ENCODE results near the gene PPP6R1. TPM values are rescaled to one million over a fixed set of nuclear protein-coding genes. Genes with fewer than 3 reads are reported as not detected.
"Not testable (repeated sequence)": the region's sequence is repeated elsewhere in the genome, so short reads cannot be mapped to it uniquely, and the experiment has no call there.

The PPP6R1 gene
- total RNA-seq, 4 donors from 2014 or later: 30.6 to 59.2 (median 47.4) TPM

DNA sequence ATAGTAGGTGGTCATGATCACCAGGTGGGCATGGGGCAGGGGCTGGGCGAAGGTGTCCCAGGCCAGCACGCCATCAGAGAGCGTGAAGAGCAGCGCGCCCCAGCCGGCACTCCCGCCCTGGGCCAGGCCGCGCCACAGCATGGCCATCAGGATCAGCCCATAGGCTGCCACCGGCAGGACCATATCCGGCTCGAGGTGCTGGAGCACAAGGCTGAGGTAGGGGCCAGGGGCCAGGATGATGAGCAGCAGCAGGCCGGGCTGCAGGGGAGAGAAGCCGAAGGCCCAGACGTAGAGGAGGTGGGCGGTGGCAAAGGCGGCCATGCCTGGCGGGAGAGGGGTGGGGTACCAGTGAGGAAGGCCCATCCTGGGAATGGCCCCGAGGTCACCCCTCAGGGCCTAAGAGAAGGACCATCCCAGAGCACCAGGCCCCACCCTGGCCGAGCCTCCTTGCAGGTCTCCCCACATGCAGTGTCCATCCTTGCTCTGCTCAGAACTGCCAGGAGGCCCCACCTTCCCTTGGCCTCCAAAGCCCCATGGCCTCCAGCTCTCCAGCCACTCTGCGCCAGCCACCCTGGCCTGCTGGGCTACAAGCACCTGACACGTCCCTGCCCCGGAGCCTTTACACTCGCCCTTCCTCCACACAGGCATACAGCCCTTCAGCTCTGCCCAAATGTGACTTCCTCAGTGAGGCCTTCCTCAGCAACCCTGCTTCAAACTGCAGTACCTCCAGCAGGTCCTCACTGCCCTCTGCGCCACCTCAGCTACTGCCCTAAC lies 31.4 kb downstream of the PPP6R1 start:
- TF ChIP-seq POLR2A (IDR thresholded peaks at IDR 0.05): no peak
- peaks cover 29 to 67% (median 33%) of the 10 kb centered on the region in 3 donors for H3K36me3 ChIP-seq
- no peaks in the 10 kb centered on the region for H3K27me3 ChIP-seq
- no peaks in the 10 kb centered on the region for H3K9me3 ChIP-seq
- no peak overlapping the region for H3K27ac ChIP-seq
- no peaks in the 10 kb centered on the region for H3K4me1 ChIP-seq
- DNase-seq: no peak
- no peak overlapping the region for H3K4me3 ChIP-seq
- 82 to 95% methylated on average over 12 to 16 of the region's 25 CpGs for WGBS, 2 donors
- intact Hi-C loops (cut with DNase I): no loop called here

GRCh38 chr19:55226788-55227187 lies 32.0 kb downstream of the PPP6R1 start:
- 60 to 78% methylated on average over 1 to 15 of the region's 18 CpGs for WGBS, 2 donors
- no peak for TF ChIP-seq POLR2A (IDR thresholded peaks at IDR 0.05)
- TF ChIP-seq, protein P1, sequence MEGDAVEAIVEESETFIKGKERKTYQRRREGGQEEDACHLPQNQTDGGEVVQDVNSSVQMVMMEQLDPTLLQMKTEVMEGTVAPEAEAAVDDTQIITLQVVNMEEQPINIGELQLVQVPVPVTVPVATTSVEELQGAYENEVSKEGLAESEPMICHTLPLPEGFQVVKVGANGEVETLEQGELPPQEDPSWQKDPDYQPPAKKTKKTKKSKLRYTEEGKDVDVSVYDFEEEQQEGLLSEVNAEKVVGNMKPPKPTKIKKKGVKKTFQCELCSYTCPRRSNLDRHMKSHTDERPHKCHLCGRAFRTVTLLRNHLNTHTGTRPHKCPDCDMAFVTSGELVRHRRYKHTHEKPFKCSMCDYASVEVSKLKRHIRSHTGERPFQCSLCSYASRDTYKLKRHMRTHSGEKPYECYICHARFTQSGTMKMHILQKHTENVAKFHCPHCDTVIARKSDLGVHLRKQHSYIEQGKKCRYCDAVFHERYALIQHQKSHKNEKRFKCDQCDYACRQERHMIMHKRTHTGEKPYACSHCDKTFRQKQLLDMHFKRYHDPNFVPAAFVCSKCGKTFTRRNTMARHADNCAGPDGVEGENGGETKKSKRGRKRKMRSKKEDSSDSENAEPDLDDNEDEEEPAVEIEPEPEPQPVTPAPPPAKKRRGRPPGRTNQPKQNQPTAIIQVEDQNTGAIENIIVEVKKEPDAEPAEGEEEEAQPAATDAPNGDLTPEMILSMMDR (IDR thresholded peaks at IDR 0.05): no peak
- no peaks in the 10 kb centered on the region for H3K27me3 ChIP-seq
- H3K9me3 ChIP-seq: no peaks in the 10 kb centered on the region
- intact Hi-C loops (cut with DNase I): no loop called here
- H3K4me3 ChIP-seq: no peak overlapping the region
- no peak overlapping the region for H3K27ac ChIP-seq
- H3K4me1 ChIP-seq: no peaks in the 10 kb centered on the region
- DNase-seq: no peak
- H3K36me3 ChIP-seq: peaks cover 22 to 61% (median 26%) of the 10 kb centered on the region in 3 donors

DNA sequence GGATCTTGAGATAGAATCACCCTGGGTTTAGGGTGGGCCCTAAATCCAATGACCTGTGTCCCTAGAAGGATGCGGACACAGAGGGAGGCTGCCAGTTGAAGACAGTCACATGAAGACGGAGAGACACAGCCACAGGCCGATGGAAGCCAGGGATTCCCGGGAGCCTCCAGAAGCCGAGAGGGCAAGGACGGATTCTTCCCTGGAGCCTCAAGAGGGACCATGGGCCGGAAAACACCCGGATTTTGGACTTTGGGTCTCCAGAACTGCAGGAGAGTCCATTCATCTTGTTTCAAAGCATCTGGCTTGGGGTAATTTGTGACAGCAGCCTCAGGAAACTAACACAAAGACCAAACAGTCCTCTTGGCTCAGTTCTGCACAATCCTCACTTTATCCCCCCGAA lies 32.5 kb downstream of the PPP6R1 start:
- no peak for DNase-seq
- Histone ChIP-seq H3K27ac (no peak overlapping the region), H3K36me3 (peaks cover 17 to 55% (median 21%) of the 10 kb centered on the region in 3 donors), H3K4me3 (no peak overlapping the region), H3K27me3 (no peaks in the 10 kb centered on the region), H3K4me1 (no peaks in the 10 kb centered on the region), H3K9me3 (no peaks in the 10 kb centered on the region)
- TF ChIP-seq, protein P1 (IDR thresholded peaks at IDR 0.05): no peak
- no peak for TF ChIP-seq POLR2A (IDR thresholded peaks at IDR 0.05)
- intact Hi-C loops (cut with DNase I): no loop called here
- 86 to 92% methylated on average over 7 to 8 of the region's 9 CpGs for WGBS, 2 donors

DNA sequence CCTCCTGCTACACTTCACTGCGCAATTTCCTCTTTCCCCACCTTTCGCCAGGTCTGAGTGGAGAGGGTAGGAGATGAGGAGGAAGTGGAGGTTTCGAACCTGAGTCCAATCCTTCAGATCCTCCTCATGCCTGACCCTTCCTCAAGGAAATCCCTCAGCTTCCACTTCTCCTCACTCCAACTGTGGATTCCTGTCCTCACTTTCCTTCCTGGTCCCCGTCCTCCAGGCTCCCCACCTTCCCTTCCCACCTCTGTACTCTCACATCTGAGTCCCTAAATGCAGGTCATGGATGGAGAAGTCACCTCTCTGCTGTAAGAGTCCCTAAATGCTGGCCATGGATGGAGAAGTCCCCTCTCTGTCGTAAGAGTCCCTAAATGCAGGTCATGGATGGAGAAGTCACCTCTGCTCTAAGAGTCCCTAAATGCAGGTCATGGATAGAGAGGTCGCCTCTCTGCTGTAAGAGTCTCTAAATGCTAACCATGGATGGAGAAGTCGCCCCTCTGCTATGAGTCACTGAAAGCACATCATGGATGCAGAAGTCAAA lies 33.3 kb downstream of the PPP6R1 start:
- 83 to 90% methylated on average over 5 to 6 of the region's 7 CpGs for WGBS, 2 donors
- Histone ChIP-seq H3K27me3 (no peaks in the 10 kb centered on the region), H3K4me1 (no peaks in the 10 kb centered on the region), H3K36me3 (peaks cover 11 to 48% (median 16%) of the 10 kb centered on the region in 3 donors), H3K27ac (no peak overlapping the region), H3K4me3 (no peak overlapping the region), H3K9me3 (no peaks in the 10 kb centered on the region)
- TF ChIP-seq POLR2A (IDR thresholded peaks at IDR 0.05): no peak
- TF ChIP-seq, protein P1 (IDR thresholded peaks at IDR 0.05): no peak
- DNase-seq: no peak
- intact Hi-C loops (cut with DNase I): no loop called here

- intact Hi-C loops (cut with DNase I); H3K4me1 ChIP-seq; H3K27me3 ChIP-seq; H3K4me3 ChIP-seq; DNase-seq; H3K27ac ChIP-seq; H3K9me3 ChIP-seq: not testable (repeated sequence)
- 56 to 86% methylated on average over 2 to 9 of the region's 11 CpGs for WGBS, 2 donors
- H3K36me3 ChIP-seq: peaks cover 4 to 41% (median 12%) of the 10 kb centered on the region in 3 donors
These were observed 34.0 kb downstream of the PPP6R1 start for GRCh38 chr19:55224679-55225414.

Data from esophagus squamous epithelium (tissue), 5 donors.